ENCODE data around the gene EPB41L4B. TPM values are rescaled to one million over a fixed set of nuclear protein-coding genes. Genes with fewer than 3 reads are reported as not detected.

The EPB41L4B gene
- total RNA-seq, 1 experiment from 2014 or later, result 4.6 TPM

DNA sequence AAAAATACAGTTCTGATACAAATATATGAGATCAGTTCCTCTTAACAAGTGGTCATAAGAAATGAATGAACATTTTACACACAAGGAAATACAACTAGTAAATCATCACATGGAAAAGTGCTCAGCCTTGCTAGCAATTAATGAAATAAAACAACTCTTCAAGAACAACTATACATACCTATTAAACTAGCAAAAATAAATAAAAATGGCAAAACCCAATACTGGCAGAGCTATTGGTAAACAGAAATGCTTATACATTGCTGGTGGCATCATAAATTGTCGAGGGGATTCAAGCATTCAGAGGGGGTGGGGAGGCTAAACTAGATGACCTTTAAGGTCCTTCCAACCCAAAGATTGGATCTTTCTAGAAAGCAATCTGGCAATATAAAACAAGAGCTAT lies 147.9 kb downstream of the EPB41L4B start:
- no peak for TF ChIP-seq CTCF (IDR thresholded peaks at IDR 0.05; ENCODE audit: unreplicated experiment)
- Mint-ChIP-seq H3K9me3 (ENCODE audit: low read depth, unreplicated experiment) (no peaks in the 10 kb centered on the region), H3K4me3 (ENCODE audit: low read depth, unreplicated experiment) (no peak overlapping the region), H3K27me3 (ENCODE audit: unreplicated experiment) (no peaks in the 10 kb centered on the region), H3K4me1 (ENCODE audit: low read depth, unreplicated experiment) (no peaks in the 10 kb centered on the region), H3K27ac (ENCODE audit: unreplicated experiment) (no peak overlapping the region), H3K36me3 (ENCODE audit: insufficient read depth, unreplicated experiment) (no peaks in the 10 kb centered on the region)
- intact Hi-C loops (cut with micrococcal nuclease; ENCODE audit: unreplicated experiment), result no loop called here
- DNase-seq, result no peak
- CTCF ChIA-PET, result no interaction called here
- no TSS peak for BruUV-seq (replicated peaks)

- no TSS peak for BruUV-seq (replicated peaks)
- CTCF ChIA-PET, result no interaction called here
- intact Hi-C loops (cut with micrococcal nuclease; ENCODE audit: unreplicated experiment), result no loop called here
- Mint-ChIP-seq H3K9me3 (ENCODE audit: low read depth, unreplicated experiment) (no peaks in the 10 kb centered on the region), H3K4me1 (ENCODE audit: low read depth, unreplicated experiment) (no peaks in the 10 kb centered on the region), H3K27me3 (ENCODE audit: unreplicated experiment) (no peaks in the 10 kb centered on the region), H3K4me3 (ENCODE audit: low read depth, unreplicated experiment) (no peak overlapping the region), H3K27ac (ENCODE audit: unreplicated experiment) (no peak overlapping the region), H3K36me3 (ENCODE audit: insufficient read depth, unreplicated experiment) (no peaks in the 10 kb centered on the region)
- no peak for DNase-seq
- no peak for TF ChIP-seq CTCF (IDR thresholded peaks at IDR 0.05; ENCODE audit: unreplicated experiment)
These were observed 148.9 kb downstream of the EPB41L4B start for GRCh38 chr9:109171926-109172325.

- intact Hi-C loops (cut with micrococcal nuclease; ENCODE audit: unreplicated experiment), result no loop called here
- no TSS peak for BruUV-seq (replicated peaks)
- TF ChIP-seq CTCF (IDR thresholded peaks at IDR 0.05; ENCODE audit: unreplicated experiment), result no peak
- Mint-ChIP-seq H3K9me3 (ENCODE audit: low read depth, unreplicated experiment) (no peaks in the 10 kb centered on the region), H3K4me3 (ENCODE audit: low read depth, unreplicated experiment) (no peak overlapping the region), H3K36me3 (ENCODE audit: insufficient read depth, unreplicated experiment) (no peaks in the 10 kb centered on the region), H3K4me1 (ENCODE audit: low read depth, unreplicated experiment) (no peaks in the 10 kb centered on the region), H3K27me3 (ENCODE audit: unreplicated experiment) (peaks cover 14% of the 10 kb centered on the region), H3K27ac (ENCODE audit: unreplicated experiment) (no peak overlapping the region)
- CTCF ChIA-PET, result no interaction called here
- DNase-seq, result no peak
These were observed 152.7 kb downstream of the EPB41L4B start for GRCh38 chr9:109168170-109168569.

DNA sequence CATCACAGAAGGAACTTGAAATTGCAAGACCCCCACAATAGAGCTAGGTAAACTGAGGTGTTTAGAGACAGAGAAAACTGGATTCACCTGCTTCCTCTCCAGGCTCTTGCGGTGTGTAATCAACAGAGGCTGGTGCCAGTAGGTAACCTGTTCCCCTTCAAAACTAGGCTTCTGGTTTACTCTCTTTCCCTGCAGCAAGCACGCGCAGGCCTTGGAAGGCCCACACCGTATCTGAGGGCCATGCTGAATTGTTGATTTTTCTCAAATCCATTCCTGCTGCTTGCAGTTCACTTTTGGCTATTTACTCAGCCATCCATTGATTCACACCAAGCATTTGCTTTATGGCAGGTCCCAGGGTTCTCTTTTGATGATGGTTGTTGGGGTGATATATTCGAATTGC lies 153.1 kb downstream of the EPB41L4B start:
- intact Hi-C loops (cut with micrococcal nuclease; ENCODE audit: unreplicated experiment), result no loop called here
- Mint-ChIP-seq H3K9me3 (ENCODE audit: low read depth, unreplicated experiment) (no peaks in the 10 kb centered on the region), H3K4me1 (ENCODE audit: low read depth, unreplicated experiment) (no peaks in the 10 kb centered on the region), H3K4me3 (ENCODE audit: low read depth, unreplicated experiment) (no peak overlapping the region), H3K27me3 (ENCODE audit: unreplicated experiment) (peaks cover 16% of the 10 kb centered on the region), H3K36me3 (ENCODE audit: insufficient read depth, unreplicated experiment) (no peaks in the 10 kb centered on the region), H3K27ac (ENCODE audit: unreplicated experiment) (no peak overlapping the region)
- CTCF ChIA-PET, result no interaction called here
- no TSS peak for BruUV-seq (replicated peaks)
- no peak for TF ChIP-seq CTCF (IDR thresholded peaks at IDR 0.05; ENCODE audit: unreplicated experiment)
- DNase-seq, result no peak
